HepG2 (cell line): Measurements from ENCODE around the gene ARMC5. TPM values are rescaled to one million over a fixed set of nuclear protein-coding genes. Genes with fewer than 3 reads are reported as not detected.
A peak's percentile ranks its signal among the peaks of the same experiment; 100 is the strongest.

ENCODE experiments used
- BORCS8-MEF2B ChIP-seq: sonication (generic); formaldehyde crosslinking; IDR thresholded peaks from 2 replicates; pipeline ENCODE4 v1.8.0; 2022; ENCODE audit warnings: mild to moderate bottlenecking, missing genetic modification reagents
- CREB1 ChIP-seq, 2 experiments: fragments of 450-650 bp in 1 of 2; IDR thresholded peaks; 2 replicates each; pipeline ENCODE4 v1.6.1; 2016 to 2017; ENCODE audit warnings: control low read depth in 1 of 2, mild to moderate bottlenecking in 1 of 2, missing compliant biosample characterization in 1 of 2, missing genetic modification characterization in 1 of 2
- EED ChIP-seq: sonication (generic); formaldehyde crosslinking; IDR thresholded peaks from 2 replicates; pipeline ENCODE4 v1.5.0; 2020; ENCODE audit warnings: mild to moderate bottlenecking, missing genetic modification reagents
- GZF1 ChIP-seq: sonication (generic); formaldehyde crosslinking; IDR thresholded peaks from 2 replicates; pipeline ENCODE4 v1.5.1; 2020; ENCODE audit warnings: mild to moderate bottlenecking, missing genetic modification reagents
- HOXA7 ChIP-seq: sonication (generic); formaldehyde crosslinking; IDR thresholded peaks from 2 replicates; pipeline ENCODE4 v1.8.1; 2022; ENCODE audit warnings: mild to moderate bottlenecking, missing genetic modification reagents, moderate library complexity
- JARID2 ChIP-seq: sonication (generic); formaldehyde crosslinking; IDR thresholded peaks from 2 replicates; pipeline ENCODE4 v1.8.1; 2023; ENCODE audit warnings: missing genetic modification reagents, inconsistent platforms; ENCODE audit not compliant: insufficient replicate concordance
- KLF16 ChIP-seq, 2 experiments: sonication (generic) in 1 of 2; formaldehyde crosslinking in 1 of 2; IDR thresholded peaks; 2 replicates each; pipeline versions ENCODE4 v1.6.1 to v1.8.0; 2016 to 2023; ENCODE audit warnings: missing genetic modification reagents in 2 of 2, missing compliant biosample characterization in 1 of 2
- NR2F6 ChIP-seq, 2 experiments: IDR thresholded peaks; 2 replicates each; pipeline ENCODE4 v1.6.1; 2016; ENCODE audit warnings: antibody characterized with exemption in 1 of 2, mild to moderate bottlenecking in 1 of 2
- REXO4 ChIP-seq: sonication (generic); formaldehyde crosslinking; IDR thresholded peaks from 2 replicates; pipeline ENCODE4 v1.8.0; 2022; ENCODE audit warnings: missing genetic modification reagents, mild to moderate bottlenecking, borderline replicate concordance
- SMAD3 ChIP-seq: sonication (generic); formaldehyde crosslinking; IDR thresholded peaks from 2 replicates; pipeline ENCODE4 v1.4.0; 2020; ENCODE audit warnings: missing genetic modification reagents
- SNRNP70 ChIP-seq: fragments of 200-400 bp; formaldehyde crosslinking; IDR thresholded peaks from 2 replicates; pipeline ENCODE4 v1.6.1; 2017; ENCODE audit warnings: mild to moderate bottlenecking, low read depth, low read length, moderate library complexity
- SOX13 ChIP-seq, 3 experiments: fragments of 450-650 bp in 1 of 3; sonication (generic) in 1 of 3; formaldehyde crosslinking in 1 of 3; IDR thresholded peaks in 2 of 3; conservative IDR thresholded peaks in 1 of 3; 2 replicates each; pipeline versions ENCODE4 v1.5.0 to v1.6.1; 2016 to 2020; ENCODE audit warnings: antibody characterized with exemption in 1 of 3, mild to moderate bottlenecking in 1 of 3, missing compliant biosample characterization in 1 of 3, missing genetic modification reagents in 1 of 3, moderate library complexity in 1 of 3
- TSC22D2 ChIP-seq: sonication (generic); formaldehyde crosslinking; IDR thresholded peaks from 2 replicates; pipeline ENCODE4 v1.5.1; 2020; ENCODE audit warnings: missing genetic modification reagents, mild to moderate bottlenecking, borderline replicate concordance
- ZBTB20 ChIP-seq: sonication (generic); formaldehyde crosslinking; IDR thresholded peaks from 2 replicates; pipeline ENCODE4 v1.8.1; 2023; ENCODE audit warnings: missing genetic modification reagents, low read depth, mild to moderate bottlenecking, borderline replicate concordance
- ZFY ChIP-seq: sonication (generic); formaldehyde crosslinking; IDR thresholded peaks from 2 replicates; pipeline ENCODE4 v1.4.0; 2020; ENCODE audit warnings: missing genetic modification reagents
- ZIK1 ChIP-seq: sonication (generic); formaldehyde crosslinking; IDR thresholded peaks from 2 replicates; pipeline ENCODE4 v1.5.0; 2020; ENCODE audit warnings: mild to moderate bottlenecking, low read depth, missing genetic modification reagents, borderline replicate concordance
- ZMYM4 ChIP-seq: sonication (generic); formaldehyde crosslinking; IDR thresholded peaks from 2 replicates; pipeline ENCODE4 v1.8.1; 2023; ENCODE audit warnings: mild to moderate bottlenecking, missing genetic modification reagents
- ZNF10 ChIP-seq: sonication (generic); formaldehyde crosslinking; IDR thresholded peaks from 2 replicates; pipeline ENCODE4 v1.4.0; 2020; ENCODE audit warnings: mild to moderate bottlenecking, low read depth, missing genetic modification reagents, borderline replicate concordance
- ZNF224 ChIP-seq: sonication (generic); formaldehyde crosslinking; IDR thresholded peaks from 2 replicates; pipeline ENCODE4 v1.5.0; 2020; ENCODE audit warnings: mild to moderate bottlenecking, missing genetic modification reagents
- ZNF24 ChIP-seq: fragments of 450-650 bp; IDR thresholded peaks from 2 replicates; pipeline ENCODE4 v1.6.1; 2017; ENCODE audit warnings: antibody characterized with exemption, mild to moderate bottlenecking
- ZNF274 ChIP-seq: sonication (generic); formaldehyde crosslinking; IDR thresholded peaks from 2 replicates; pipeline ENCODE4 v1.5.1; 2020; ENCODE audit warnings: mild to moderate bottlenecking, missing genetic modification reagents
- ZNF614 ChIP-seq: IDR thresholded peaks from 2 replicates; pipeline ENCODE4 v1.6.1; 2018; ENCODE audit warnings: missing biosample characterization, missing genetic modification reagents, inconsistent platforms, borderline replicate concordance
- polyA plus RNA-seq, 8 experiments: library from polyadenylated mRNA; depleted of rRNA in 3 of 8; stranded (reverse) in 7 of 8; unstranded in 1 of 8; fragments of >200 nt; fragmentation: Illumina TruSeq in 4 of 8; extraction: Trizol in 4 of 8; gene quantifications; 2 replicates each; pipeline versions ENCODE4 v1.2.1 to v1.2.3, GENCODE V29; 2011 to 2016; ENCODE audit warnings: low read depth in 4 of 8, missing spikeins in 1 of 8, mixed read lengths in 1 of 8; ENCODE audit not compliant: insufficient read depth in 1 of 8
- total RNA-seq, 5 experiments: library from RNA; depleted of rRNA; stranded (reverse); fragments of >200 nt; fragmentation: Illumina TruSeq; extraction: Trizol; gene quantifications; 2 replicates each; pipeline ENCODE4 v1.2.3, GENCODE V29; 2016; ENCODE audit warnings: low read depth in 1 of 5
- TF ChIP-seq, protein P1 (sequence below): sonication (generic); formaldehyde crosslinking; IDR thresholded peaks from 2 replicates; pipeline ENCODE4 v1.4.0; 2020; ENCODE audit warnings: missing genetic modification reagents, mild to moderate bottlenecking, borderline replicate concordance
- TF ChIP-seq, protein P2 (sequence below): sonication (generic); formaldehyde crosslinking; IDR thresholded peaks from 2 replicates; pipeline ENCODE4 v1.5.0; 2020; ENCODE audit warnings: missing genetic modification reagents
- TF ChIP-seq, protein P3 (sequence below): sonication (generic); formaldehyde crosslinking; IDR thresholded peaks from 2 replicates; pipeline ENCODE4 v1.5.0; 2020; ENCODE audit warnings: missing genetic modification reagents, mild to moderate bottlenecking, borderline replicate concordance
- TF ChIP-seq, protein P4 (sequence below): sonication (generic); formaldehyde crosslinking; IDR thresholded peaks from 2 replicates; pipeline ENCODE4 v1.9.0; 2021; ENCODE audit warnings: missing genetic modification reagents, borderline replicate concordance

The ARMC5 gene
- total and polyA plus RNA-seq, 2 of the 13 experiments (the other 11 are each of a cell fraction or from before 2014, with no cell fraction given) = 10.8 to 22.3 TPM

DNA sequence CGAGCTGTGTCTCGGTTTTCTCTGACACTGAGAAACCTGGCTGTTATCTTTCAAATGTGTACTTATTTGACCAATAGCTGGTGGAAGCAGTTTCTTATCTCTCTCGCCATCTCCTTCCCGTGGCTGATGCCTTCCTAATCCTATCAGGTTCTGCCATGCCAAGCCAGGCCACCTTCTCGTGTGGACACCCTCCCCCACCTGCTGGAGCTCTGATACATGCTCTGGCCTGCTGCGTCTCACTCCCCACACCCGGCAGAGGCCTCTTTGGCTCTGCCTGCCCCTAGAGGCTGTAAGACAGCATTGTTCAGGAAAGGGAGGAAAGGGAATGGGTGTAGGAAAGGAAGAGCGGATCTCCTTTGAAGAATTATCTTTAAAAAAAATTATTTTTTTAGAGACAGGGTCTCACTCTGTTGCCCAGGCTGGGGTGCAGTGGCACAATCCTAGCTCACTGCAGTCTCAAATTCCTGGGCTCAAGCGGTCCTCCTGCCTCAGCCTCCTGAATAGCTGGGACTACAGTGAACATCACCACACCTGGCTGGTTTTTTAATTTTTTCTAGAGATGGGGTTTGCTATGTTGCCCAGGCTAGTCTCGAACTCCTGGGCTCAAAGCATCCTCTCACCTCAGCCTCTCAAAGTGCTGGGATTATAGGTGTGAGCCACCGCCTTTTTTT is 7.5 kb upstream of the ARMC5 start (continued):
- TF ChIP-seq, protein P1, sequence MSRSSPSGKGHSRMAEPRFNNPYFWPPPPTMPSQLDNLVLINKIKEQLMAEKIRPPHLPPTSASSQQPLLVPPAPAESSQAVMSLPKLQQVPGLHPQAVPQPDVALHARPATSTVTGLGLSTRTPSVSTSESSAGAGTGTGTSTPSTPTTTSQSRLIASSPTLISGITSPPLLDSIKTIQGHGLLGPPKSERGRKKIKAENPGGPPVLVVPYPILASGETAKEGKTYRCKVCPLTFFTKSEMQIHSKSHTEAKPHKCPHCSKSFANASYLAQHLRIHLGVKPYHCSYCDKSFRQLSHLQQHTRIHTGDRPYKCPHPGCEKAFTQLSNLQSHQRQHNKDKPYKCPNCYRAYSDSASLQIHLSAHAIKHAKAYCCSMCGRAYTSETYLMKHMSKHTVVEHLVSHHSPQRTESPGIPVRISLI (CRISPR knock-in tag) = no peak
- TF ChIP-seq ZBTB20 (CRISPR knock-in tag) (no peak), ZNF224 (CRISPR knock-in tag) (no peak), ZNF614 (0 out of 2 replicates have a peak, but pooled peaks have one; percentile 30), ZNF10 (CRISPR knock-in tag) (no peak), SMAD3 (CRISPR knock-in tag) (0 out of 2 replicates have a peak, but pooled peaks have one; percentile 26), ZNF274 (CRISPR knock-in tag) (no peak), HOXA7 (no peak), CREB1 (IDR thresholded peaks at IDR 0.05) (no peak), CREB1 (CRISPR knock-in tag; IDR thresholded peaks at IDR 0.05) (no peak), TSC22D2 (CRISPR knock-in tag) (0 out of 2 replicates have a peak, but pooled peaks have one; percentile 64), EED (CRISPR knock-in tag) (no peak), ZIK1 (CRISPR knock-in tag) (no peak), SOX13 (IDR thresholded peaks at IDR 0.05) (no peak), SOX13 (CRISPR knock-in tag; conservative IDR thresholded peaks at IDR 0.05 in 1 of 2, IDR thresholded peaks at IDR 0.05 in 1 of 2) (0 out of 4 replicates have a peak, but pooled peaks of 1 of the 2 experiments have one; percentile 22), NR2F6 (IDR thresholded peaks at IDR 0.05) (0 out of 2 replicates have a peak, but pooled peaks have one; percentile 5), NR2F6 (CRISPR knock-in tag; IDR thresholded peaks at IDR 0.05) (peak; percentile 42; the same call in 1 of the 2 replicates), GZF1 (no peak), ZNF24 (no peak), JARID2 (no peak), REXO4 (CRISPR knock-in tag) (no peak), BORCS8-MEF2B (no peak), ZFY (CRISPR knock-in tag) (peak; percentile 49; the same call in 1 of the 2 replicates), KLF16 (CRISPR knock-in tag; IDR thresholded peaks at IDR 0.05) (no peak), ZMYM4 (CRISPR knock-in tag) (peak; percentile 61), SNRNP70 (no peak)
- TF ChIP-seq, protein P2, sequence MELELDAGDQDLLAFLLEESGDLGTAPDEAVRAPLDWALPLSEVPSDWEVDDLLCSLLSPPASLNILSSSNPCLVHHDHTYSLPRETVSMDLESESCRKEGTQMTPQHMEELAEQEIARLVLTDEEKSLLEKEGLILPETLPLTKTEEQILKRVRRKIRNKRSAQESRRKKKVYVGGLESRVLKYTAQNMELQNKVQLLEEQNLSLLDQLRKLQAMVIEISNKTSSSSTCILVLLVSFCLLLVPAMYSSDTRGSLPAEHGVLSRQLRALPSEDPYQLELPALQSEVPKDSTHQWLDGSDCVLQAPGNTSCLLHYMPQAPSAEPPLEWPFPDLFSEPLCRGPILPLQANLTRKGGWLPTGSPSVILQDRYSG (CRISPR knock-in tag) = no peak
- TF ChIP-seq, protein P3, sequence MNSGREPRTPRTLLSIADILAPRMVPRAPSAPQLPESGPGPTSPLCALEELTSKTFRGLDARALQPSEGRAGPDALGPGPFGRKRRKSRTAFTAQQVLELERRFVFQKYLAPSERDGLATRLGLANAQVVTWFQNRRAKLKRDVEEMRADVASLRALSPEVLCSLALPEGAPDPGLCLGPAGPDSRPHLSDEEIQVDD (CRISPR knock-in tag) = no peak
- TF ChIP-seq, protein P4, sequence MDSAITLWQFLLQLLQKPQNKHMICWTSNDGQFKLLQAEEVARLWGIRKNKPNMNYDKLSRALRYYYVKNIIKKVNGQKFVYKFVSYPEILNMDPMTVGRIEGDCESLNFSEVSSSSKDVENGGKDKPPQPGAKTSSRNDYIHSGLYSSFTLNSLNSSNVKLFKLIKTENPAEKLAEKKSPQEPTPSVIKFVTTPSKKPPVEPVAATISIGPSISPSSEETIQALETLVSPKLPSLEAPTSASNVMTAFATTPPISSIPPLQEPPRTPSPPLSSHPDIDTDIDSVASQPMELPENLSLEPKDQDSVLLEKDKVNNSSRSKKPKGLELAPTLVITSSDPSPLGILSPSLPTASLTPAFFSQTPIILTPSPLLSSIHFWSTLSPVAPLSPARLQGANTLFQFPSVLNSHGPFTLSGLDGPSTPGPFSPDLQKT = no peak
